Fibroblast of villous mesenchyme (primary cell): ENCODE results near the gene POLR2L. TPM values are rescaled to one million over a fixed set of nuclear protein-coding genes. Genes with fewer than 3 reads are reported as not detected.

Experiments
- DNase-seq: peaks from one replicate; pipeline ENCODE4 v3.0.0-alpha.2; 2010; ENCODE audit warnings: low read depth
- H3K4me3 ChIP-seq: 2 replicates; pipeline ENCODE4 v1.5.1; 2011; ENCODE audit warnings: low read depth, mild to moderate bottlenecking, low read length
- CTCF ChIP-seq: IDR thresholded peaks from 2 replicates; pipeline ENCODE4 v1.5.1; 2012; ENCODE audit warnings: low read depth, mild to moderate bottlenecking, low read length; ENCODE audit not compliant: insufficient read depth
- total RNA-seq: library from RNA; depleted of rRNA; stranded (reverse); fragments of >200 nt; gene quantifications from 2 replicates; pipeline ENCODE4 v1.2.3, GENCODE V29; 2012

Gene POLR2L
- total RNA-seq, 1 donor, result 92.4 TPM

- TF ChIP-seq CTCF, result no peak
These were observed 1.7 kb upstream of the POLR2L start for GRCh38 chr11:843818-844692.

DNA sequence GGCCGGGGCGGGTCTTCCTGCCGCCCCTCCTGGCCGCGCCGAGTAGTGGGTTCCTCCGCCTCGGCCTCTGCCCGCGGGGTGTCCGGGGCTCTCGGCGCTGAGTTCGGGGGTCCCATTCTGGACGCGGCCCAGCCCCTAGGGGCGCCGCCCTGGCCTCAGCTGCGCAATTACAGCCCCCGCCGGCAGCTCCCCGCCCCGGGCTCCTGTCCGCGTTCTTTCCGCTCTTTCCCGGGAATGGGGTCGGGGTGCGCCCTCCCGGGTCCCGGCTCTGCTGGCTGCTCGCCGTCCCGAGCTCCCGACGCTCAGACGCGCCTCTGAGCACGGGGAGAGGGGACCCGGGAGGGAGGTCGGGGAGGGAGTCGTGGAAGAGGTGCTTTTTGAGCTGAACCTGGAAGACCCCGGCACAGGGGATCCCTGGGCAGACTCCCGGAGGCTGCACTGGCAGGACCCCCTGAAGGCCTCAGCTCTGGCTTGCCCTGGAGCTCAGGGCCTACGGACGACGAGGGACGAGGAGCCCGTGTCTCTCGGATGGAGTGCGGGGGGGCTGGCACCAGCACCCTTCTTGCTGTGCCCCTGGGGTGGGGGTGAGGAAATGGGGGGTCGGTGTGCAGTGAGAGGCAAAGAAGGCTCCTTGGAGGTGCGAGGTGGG, 881 bp upstream of the POLR2L start:
- no peak for TF ChIP-seq CTCF
- peak overlapping the region; percentile 86 for H3K4me3 ChIP-seq
- DNase-seq, result no peak

More at GRCh38 chr11:843818-844692, 1.7 kb upstream of the POLR2L start:
- peak overlapping the region; percentile 86 for H3K4me3 ChIP-seq
- DNase-seq, result peak; percentile 95

DNA sequence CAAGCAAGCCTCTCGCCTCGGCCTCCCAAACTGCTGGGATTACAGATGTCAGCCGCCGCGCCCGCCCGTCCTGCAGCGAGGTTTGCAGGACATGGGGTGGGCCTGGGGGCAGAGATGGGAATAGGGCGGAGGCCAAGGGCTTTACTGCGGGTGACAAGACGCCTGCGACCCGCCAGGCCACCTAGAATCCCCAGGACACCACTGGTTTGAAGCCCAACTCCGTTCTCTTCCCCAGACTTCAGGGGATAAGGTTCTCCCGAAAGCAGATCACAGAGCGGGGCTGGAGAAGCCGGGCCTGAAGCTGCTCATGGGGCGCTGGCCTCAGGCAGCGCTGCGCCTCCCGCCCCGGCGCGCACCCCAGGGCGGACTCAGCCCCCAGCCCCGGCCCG, 354 bp downstream of the POLR2L start:
- H3K4me3 ChIP-seq, result peak overlapping the region; percentile 86
- no peak for TF ChIP-seq CTCF
- DNase-seq, result no peak

- DNase-seq, result no peak
- TF ChIP-seq CTCF, result peak; percentile 30
- peak overlapping the region; percentile 86 for H3K4me3 ChIP-seq
These were observed 2.3 kb downstream of the POLR2L start for GRCh38 chr11:839875-840617.

GRCh38 chr11:839280-839623, 3.1 kb downstream of the POLR2L start:
- H3K4me3 ChIP-seq, result no peak overlapping the region
- DNase-seq, result no peak
- TF ChIP-seq CTCF, result no peak

DNA sequence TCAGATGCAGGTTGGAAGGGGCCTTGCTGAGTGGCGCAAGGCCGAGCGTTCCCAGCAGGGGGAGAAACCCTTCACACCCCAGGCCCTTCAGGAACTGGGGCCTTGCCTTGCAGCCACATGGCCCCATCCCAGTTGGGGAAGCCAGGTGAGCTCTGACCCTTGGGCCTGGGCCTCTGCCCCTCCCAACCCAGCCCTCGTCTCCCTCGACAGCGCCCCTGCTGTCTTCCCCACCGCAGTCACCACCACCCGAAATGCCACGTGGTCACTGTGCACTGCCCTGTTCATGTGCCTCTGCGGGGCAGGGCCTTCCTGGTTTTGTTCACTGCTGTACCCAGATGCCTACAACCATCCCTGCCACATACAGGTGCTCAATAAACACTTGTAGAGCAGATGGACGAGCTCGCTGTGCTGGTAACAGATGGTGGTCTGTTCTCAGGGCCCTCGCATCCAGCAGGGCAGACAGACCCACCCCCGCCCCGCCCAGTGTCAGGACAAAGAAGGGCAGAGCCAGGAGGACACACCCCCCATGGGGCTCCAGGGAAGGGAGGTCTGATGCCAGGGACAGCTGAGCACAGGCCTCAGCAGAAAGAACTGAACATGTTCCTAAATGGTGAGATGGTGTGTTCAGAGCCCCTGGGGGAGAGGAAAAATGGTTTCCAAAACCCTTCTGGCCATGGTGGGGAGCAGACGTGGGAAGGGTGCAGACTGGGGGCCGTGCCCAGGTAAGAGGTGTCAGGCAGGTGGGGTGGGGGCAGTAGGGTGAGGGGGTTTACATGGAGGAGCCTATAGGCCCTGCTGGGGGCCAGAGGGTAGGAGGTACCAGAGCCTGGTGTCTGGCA, 3.7 kb downstream of the POLR2L start:
- peak; percentile 28 for TF ChIP-seq CTCF
- no peak for DNase-seq
- H3K4me3 ChIP-seq, result no peak overlapping the region
